Measurements from ENCODE around the gene CATSPER3.

CATSPER3 gene

DNA sequence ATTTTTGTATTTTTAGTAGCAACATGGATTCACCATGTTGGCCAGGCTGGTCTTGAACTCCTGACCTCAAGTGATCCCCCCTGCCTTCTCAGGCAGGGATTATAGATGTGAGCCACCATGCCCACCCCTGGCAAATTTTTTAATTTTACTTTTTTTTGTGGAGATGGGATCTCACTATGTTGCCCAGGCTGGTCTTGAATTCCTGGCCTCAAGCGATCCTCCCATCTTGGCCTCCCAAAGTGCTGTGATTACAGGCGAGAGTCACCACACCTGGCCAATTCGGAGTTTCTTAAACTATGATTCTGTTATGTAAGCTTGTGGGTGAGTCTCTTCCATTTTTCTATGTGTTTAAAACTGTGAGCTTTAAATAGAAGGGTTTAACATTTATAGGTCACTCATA lies 35.2 kb upstream of the CATSPER3 start:
- H3K4me3 ChIP-seq (ENCODE audit: low read length, poor library complexity, severe bottlenecking): no peak overlapping the region
- no peaks in the 10 kb centered on the region for H3K79me2 ChIP-seq (ENCODE audit: insufficient read depth, low read length)
- H3K4me1 ChIP-seq (ENCODE audit: insufficient read depth, low read length, poor library complexity, severe bottlenecking): no peaks in the 10 kb centered on the region
- no peak overlapping the region for H3K9ac ChIP-seq (ENCODE audit: low read depth, low read length, poor library complexity, severe bottlenecking)
- no peaks in the 10 kb centered on the region for H3K9me2 ChIP-seq (replicated peaks; ENCODE audit: low read depth, low read length)
- TF ChIP-seq, protein P1, sequence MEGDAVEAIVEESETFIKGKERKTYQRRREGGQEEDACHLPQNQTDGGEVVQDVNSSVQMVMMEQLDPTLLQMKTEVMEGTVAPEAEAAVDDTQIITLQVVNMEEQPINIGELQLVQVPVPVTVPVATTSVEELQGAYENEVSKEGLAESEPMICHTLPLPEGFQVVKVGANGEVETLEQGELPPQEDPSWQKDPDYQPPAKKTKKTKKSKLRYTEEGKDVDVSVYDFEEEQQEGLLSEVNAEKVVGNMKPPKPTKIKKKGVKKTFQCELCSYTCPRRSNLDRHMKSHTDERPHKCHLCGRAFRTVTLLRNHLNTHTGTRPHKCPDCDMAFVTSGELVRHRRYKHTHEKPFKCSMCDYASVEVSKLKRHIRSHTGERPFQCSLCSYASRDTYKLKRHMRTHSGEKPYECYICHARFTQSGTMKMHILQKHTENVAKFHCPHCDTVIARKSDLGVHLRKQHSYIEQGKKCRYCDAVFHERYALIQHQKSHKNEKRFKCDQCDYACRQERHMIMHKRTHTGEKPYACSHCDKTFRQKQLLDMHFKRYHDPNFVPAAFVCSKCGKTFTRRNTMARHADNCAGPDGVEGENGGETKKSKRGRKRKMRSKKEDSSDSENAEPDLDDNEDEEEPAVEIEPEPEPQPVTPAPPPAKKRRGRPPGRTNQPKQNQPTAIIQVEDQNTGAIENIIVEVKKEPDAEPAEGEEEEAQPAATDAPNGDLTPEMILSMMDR (conservative IDR thresholded peaks at IDR 0.05; ENCODE audit: low read length): no peak
- TF ChIP-seq EZH2phosphoT487 (IDR thresholded peaks at IDR 0.05; ENCODE audit: borderline replicate concordance): no peak
- H3F3A ChIP-seq (ENCODE audit: low read depth): no peaks in the 10 kb centered on the region
- no peak overlapping the region for H3K4me2 ChIP-seq (ENCODE audit: low read depth, low read length, poor library complexity, severe bottlenecking)
- no peaks in the 10 kb centered on the region for H4K20me1 ChIP-seq (ENCODE audit: insufficient read depth, low read length, poor library complexity, severe bottlenecking)
- no peaks in the 10 kb centered on the region for H3K9me3 ChIP-seq (ENCODE audit: insufficient read depth, low read depth, low read length)
- peaks cover 9% of the 10 kb centered on the region; the same call in 1 of the 2 replicates for H3K36me3 ChIP-seq (ENCODE audit: insufficient read depth, low read length)
- H3K27me3 ChIP-seq (ENCODE audit: insufficient read depth, low read length, poor library complexity, severe bottlenecking): no peaks in the 10 kb centered on the region
- H2AFZ ChIP-seq (ENCODE audit: low read length): no peak overlapping the region

DNA sequence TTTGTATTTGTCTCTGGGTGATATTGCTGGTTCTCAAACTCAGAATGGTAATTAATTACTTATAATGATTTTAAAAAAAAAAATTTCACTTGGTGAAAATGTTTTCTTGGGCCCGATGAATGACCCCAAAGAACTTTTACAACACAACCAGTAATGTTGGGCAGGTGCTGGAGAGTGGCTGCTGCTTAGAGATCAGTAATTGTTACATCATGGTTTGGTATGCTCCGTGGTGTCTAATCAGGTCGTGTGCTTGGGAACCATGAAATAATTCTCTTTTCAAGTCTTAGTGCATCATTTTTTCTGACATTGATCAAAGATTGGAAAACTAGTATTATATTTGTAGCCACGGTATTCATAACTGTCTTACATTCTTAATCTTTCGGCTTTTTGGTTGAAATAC lies 33.5 kb upstream of the CATSPER3 start:
- no peaks in the 10 kb centered on the region for H3K9me2 ChIP-seq (replicated peaks; ENCODE audit: low read depth, low read length)
- no peak overlapping the region for H3K4me3 ChIP-seq (ENCODE audit: low read length, poor library complexity, severe bottlenecking)
- H3K36me3 ChIP-seq (ENCODE audit: insufficient read depth, low read length): peaks cover 9% of the 10 kb centered on the region; the same call in 1 of the 2 replicates
- H4K20me1 ChIP-seq (ENCODE audit: insufficient read depth, low read length, poor library complexity, severe bottlenecking): no peaks in the 10 kb centered on the region
- H3K4me2 ChIP-seq (ENCODE audit: low read depth, low read length, poor library complexity, severe bottlenecking): no peak overlapping the region
- H2AFZ ChIP-seq (ENCODE audit: low read length): no peak overlapping the region
- H3K9ac ChIP-seq (ENCODE audit: low read depth, low read length, poor library complexity, severe bottlenecking): no peak overlapping the region
- no peaks in the 10 kb centered on the region for H3K9me3 ChIP-seq (ENCODE audit: insufficient read depth, low read depth, low read length)
- TF ChIP-seq EZH2phosphoT487 (IDR thresholded peaks at IDR 0.05; ENCODE audit: borderline replicate concordance): no peak
- TF ChIP-seq, protein P1 (conservative IDR thresholded peaks at IDR 0.05; ENCODE audit: low read length): no peak
- H3F3A ChIP-seq (ENCODE audit: low read depth): no peaks in the 10 kb centered on the region
- no peaks in the 10 kb centered on the region for H3K79me2 ChIP-seq (ENCODE audit: insufficient read depth, low read length)
- no peaks in the 10 kb centered on the region for H3K4me1 ChIP-seq (ENCODE audit: insufficient read depth, low read length, poor library complexity, severe bottlenecking)
- no peaks in the 10 kb centered on the region for H3K27me3 ChIP-seq (ENCODE audit: insufficient read depth, low read length, poor library complexity, severe bottlenecking)

DNA sequence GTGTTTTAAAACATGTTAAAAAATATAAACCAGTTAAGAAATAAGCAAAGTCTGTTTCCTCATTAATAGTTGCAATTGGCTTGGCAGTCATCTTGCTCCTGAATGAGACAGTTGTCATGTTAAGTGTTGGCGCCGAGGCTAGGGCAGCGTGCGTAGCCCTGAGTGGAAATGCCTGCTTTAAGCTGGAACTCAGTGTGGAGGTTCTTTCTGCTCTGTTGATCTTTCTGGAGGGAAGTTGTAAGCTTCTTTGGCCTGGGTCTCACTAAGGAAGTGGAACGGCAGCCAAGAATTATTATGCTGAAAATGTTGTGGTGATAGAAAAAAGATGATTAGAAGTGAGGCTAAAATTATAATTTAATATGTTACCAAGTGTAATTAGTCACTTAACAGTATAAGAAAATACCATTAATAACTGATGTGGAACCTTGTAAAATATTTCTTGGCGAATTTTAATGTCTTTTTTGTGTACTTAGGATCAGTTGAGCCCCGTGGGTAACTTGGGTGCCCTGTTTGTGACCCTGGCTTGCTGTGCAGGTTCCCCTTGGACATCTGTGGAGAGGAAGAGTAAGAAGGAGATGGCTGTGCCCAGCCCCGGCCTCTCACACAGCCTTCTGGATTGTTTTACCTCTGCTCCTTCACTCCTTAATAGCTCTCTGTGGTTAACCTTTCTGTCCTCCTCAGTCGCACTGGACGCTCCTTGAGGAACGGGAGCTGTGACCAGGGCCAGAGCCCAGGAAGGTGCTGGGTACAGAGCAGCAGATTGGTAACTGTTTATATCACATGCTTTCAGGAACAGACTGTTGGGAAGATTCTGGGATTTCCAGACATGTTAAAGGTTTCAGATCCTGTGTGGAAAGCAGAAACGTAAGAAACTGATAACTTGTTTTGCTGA lies 31.8 kb upstream of the CATSPER3 start:
- no peaks in the 10 kb centered on the region for H3K9me3 ChIP-seq (ENCODE audit: insufficient read depth, low read depth, low read length)
- no peaks in the 10 kb centered on the region for H4K20me1 ChIP-seq (ENCODE audit: insufficient read depth, low read length, poor library complexity, severe bottlenecking)
- no peaks in the 10 kb centered on the region for H3K9me2 ChIP-seq (replicated peaks; ENCODE audit: low read depth, low read length)
- no peaks in the 10 kb centered on the region for H3F3A ChIP-seq (ENCODE audit: low read depth)
- no peak overlapping the region for H2AFZ ChIP-seq (ENCODE audit: low read length)
- TF ChIP-seq EZH2phosphoT487 (IDR thresholded peaks at IDR 0.05; ENCODE audit: borderline replicate concordance): no peak
- TF ChIP-seq, protein P1 (conservative IDR thresholded peaks at IDR 0.05; ENCODE audit: low read length): no peak
- no peaks in the 10 kb centered on the region for H3K4me1 ChIP-seq (ENCODE audit: insufficient read depth, low read length, poor library complexity, severe bottlenecking)
- H3K27me3 ChIP-seq (ENCODE audit: insufficient read depth, low read length, poor library complexity, severe bottlenecking): no peaks in the 10 kb centered on the region
- H3K9ac ChIP-seq (ENCODE audit: low read depth, low read length, poor library complexity, severe bottlenecking): no peak overlapping the region
- 0 out of 2 replicates have a peak, but pooled peaks cover 4% of the 10 kb centered on the region for H3K36me3 ChIP-seq (ENCODE audit: insufficient read depth, low read length)
- no peak overlapping the region for H3K4me2 ChIP-seq (ENCODE audit: low read depth, low read length, poor library complexity, severe bottlenecking)
- no peaks in the 10 kb centered on the region for H3K79me2 ChIP-seq (ENCODE audit: insufficient read depth, low read length)
- H3K4me3 ChIP-seq (ENCODE audit: low read length, poor library complexity, severe bottlenecking): no peak overlapping the region

Measured in Loucy (cell line).